Smooth muscle cell (in vitro differentiated cells): ENCODE data around the gene PLCB3. TPM values are rescaled to one million over a fixed set of nuclear protein-coding genes. Genes with fewer than 3 reads are reported as not detected.
"Not testable (repeated sequence)": the region's sequence is repeated elsewhere in the genome, so short reads cannot be mapped to it uniquely, and the experiment has no call there.

Experiments
- DNase-seq: peaks from one replicate; lab custom pipeline; 2025; ENCODE audit not compliant: unreplicated experiment; lab: John Stamatoyannopoulos, UW
- H2AFZ ChIP-seq: fragments of 200-600 bp; sonication (generic); 2 replicates; pipeline ENCODE4 v1.6.0; 2016; ENCODE audit warnings: antibody characterized with exemption, low read depth, mild to moderate bottlenecking
- H3F3A ChIP-seq: fragments of 200-600 bp; sonication (generic); 2 replicates; pipeline ENCODE4 v1.6.0; 2017; ENCODE audit warnings: antibody characterized with exemption, low read depth
- H3K27ac ChIP-seq: fragments of 200-600 bp; sonication (generic); 2 replicates; pipeline ENCODE4 v1.5.1; 2016; ENCODE audit warnings: low read depth, mild to moderate bottlenecking
- H3K27me3 ChIP-seq: fragments of 200-600 bp; sonication (generic); 2 replicates; pipeline ENCODE4 v1.6.1; 2016; ENCODE audit warnings: low read depth, mild to moderate bottlenecking
- H3K36me3 ChIP-seq: fragments of 200-600 bp; sonication (generic); 2 replicates; pipeline ENCODE4 v1.5.1; 2016; ENCODE audit warnings: low read depth
- H3K4me1 ChIP-seq: fragments of 200-600 bp; sonication (generic); 2 replicates; pipeline ENCODE4 v1.5.1; 2016; ENCODE audit warnings: low read depth
- H3K4me2 ChIP-seq: fragments of 200-600 bp; sonication (generic); 2 replicates; pipeline ENCODE4 v1.6.0; 2016; ENCODE audit warnings: mild to moderate bottlenecking
- H3K4me3 ChIP-seq: fragments of 200-600 bp; sonication (generic); 2 replicates; pipeline ENCODE4 v1.5.1; 2016; ENCODE audit warnings: mild to moderate bottlenecking
- H3K79me2 ChIP-seq: fragments of 200-600 bp; sonication (generic); 2 replicates; pipeline ENCODE4 v1.6.0; 2016; ENCODE audit warnings: low read depth, mild to moderate bottlenecking
- H3K9ac ChIP-seq: fragments of 200-600 bp; sonication (generic); 2 replicates; pipeline ENCODE4 v1.6.0; 2016; ENCODE audit warnings: low read depth
- H3K9me3 ChIP-seq: fragments of 200-600 bp; sonication (generic); replicated peaks from 2 replicates; pipeline ENCODE4 v1.5.1; 2016; ENCODE audit warnings: low read depth
- H4K20me1 ChIP-seq: fragments of 200-600 bp; sonication (generic); 2 replicates; pipeline ENCODE4 v1.6.0; 2016; ENCODE audit warnings: low read depth
- CTCF ChIP-seq: fragments of 200-600 bp; sonication (generic); IDR thresholded peaks from 2 replicates; pipeline ENCODE4 v1.5.1; 2017; ENCODE audit warnings: borderline replicate concordance, mild to moderate bottlenecking, antibody characterized with exemption; ENCODE audit not compliant: insufficient read depth, poor library complexity, severe bottlenecking
- WGBS: methylation state at CpG from one replicate; pipeline ENCODE4 v1.1.7; 2016; ENCODE audit warnings: low lambda C conversion rate; 5-methylcytosine and 5-hydroxymethylcytosine counted together
- polyA plus RNA-seq: library from polyadenylated mRNA; unstranded; fragments of >200 nt; fragmentation: Nextera tagmentation; extraction: Ambion mirVana; gene quantifications from 2 replicates; pipeline ENCODE4 v1.2.1, GENCODE V29; 2016
- total RNA-seq: library from RNA; depleted of rRNA; stranded (reverse); fragments of >200 nt; gene quantifications from 2 replicates; pipeline ENCODE4 v1.2.3, GENCODE V29; 2014

PLCB3 gene
- total and polyA plus RNA-seq, 2 experiments from 2014 or later = 15.0 to 15.6 TPM

- Histone ChIP-seq H3K4me1 (peaks cover 6% of the 10 kb centered on the region), H3K79me2 (peaks cover 30% of the 10 kb centered on the region), H2AFZ (no peak overlapping the region), H3K9ac (no peak overlapping the region), H3K9me3 (no peaks in the 10 kb centered on the region), H3K27ac (no peak overlapping the region), H3K36me3 (no peaks in the 10 kb centered on the region), H3K27me3 (no peaks in the 10 kb centered on the region), H3F3A (no peaks in the 10 kb centered on the region), H3K4me3 (peak overlapping the region; percentile 82), H3K4me2 (peak overlapping the region; percentile 99), H4K20me1 (peaks cover 7% of the 10 kb centered on the region)
- TF ChIP-seq CTCF = no peak
- 37% methylated on average over 9 of the region's 9 CpGs for WGBS
- no peak for DNase-seq
Observed at GRCh38 chr11:64306563-64306875, 55.2 kb downstream of the PLCB3 start.

- H3K79me2 ChIP-seq = peaks cover 30% of the 10 kb centered on the region
- H3K4me1 ChIP-seq = peaks cover 6% of the 10 kb centered on the region
- no peak overlapping the region for H2AFZ ChIP-seq
- no peak overlapping the region for H3K9ac ChIP-seq
- peak overlapping the region; percentile 99 for H3K4me2 ChIP-seq
- peaks cover 7% of the 10 kb centered on the region for H4K20me1 ChIP-seq
- no peak for DNase-seq
- H3K27ac ChIP-seq = no peak overlapping the region
- H3F3A ChIP-seq = no peaks in the 10 kb centered on the region
- no peaks in the 10 kb centered on the region for H3K9me3 ChIP-seq
- peak overlapping the region; percentile 82 for H3K4me3 ChIP-seq
- 91% methylated on average over 15 of the region's 15 CpGs for WGBS
- no peaks in the 10 kb centered on the region for H3K36me3 ChIP-seq
- no peaks in the 10 kb centered on the region for H3K27me3 ChIP-seq
- no peak for TF ChIP-seq CTCF
Observed at GRCh38 chr11:64306876-64307622, 55.7 kb downstream of the PLCB3 start.

GRCh38 chr11:64307795-64308194, 56.5 kb downstream of the PLCB3 start:
- not testable (repeated sequence) for H3K27me3 ChIP-seq, H2AFZ ChIP-seq, H3K4me3 ChIP-seq, H4K20me1 ChIP-seq, H3K36me3 ChIP-seq, DNase-seq, H3K4me2 ChIP-seq, H3K9me3 ChIP-seq, H3K9ac ChIP-seq, H3F3A ChIP-seq, H3K4me1 ChIP-seq, H3K27ac ChIP-seq
- whole genome bisulfite sequencing = 79% methylated on average over 5 of the region's 5 CpGs
- H3K79me2 ChIP-seq = peaks cover 30% of the 10 kb centered on the region

GRCh38 chr11:64312947-64313346, 61.6 kb downstream of the PLCB3 start:
- no peak for DNase-seq
- no peaks in the 10 kb centered on the region for H3K4me1 ChIP-seq
- no peak overlapping the region for H3K27ac ChIP-seq
- no peak overlapping the region for H2AFZ ChIP-seq
- WGBS = 98% methylated on average over 10 of the region's 10 CpGs
- no peaks in the 10 kb centered on the region for H3K9me3 ChIP-seq
- TF ChIP-seq CTCF = no peak
- no peaks in the 10 kb centered on the region for H3K36me3 ChIP-seq
- H3K4me3 ChIP-seq = no peak overlapping the region
- no peak overlapping the region for H3K9ac ChIP-seq
- peaks cover 15% of the 10 kb centered on the region for H3K79me2 ChIP-seq
- no peaks in the 10 kb centered on the region for H4K20me1 ChIP-seq
- no peak overlapping the region for H3K4me2 ChIP-seq
- no peaks in the 10 kb centered on the region for H3K27me3 ChIP-seq
- H3F3A ChIP-seq = no peaks in the 10 kb centered on the region
